Measurements from ENCODE around the gene ZNF775. TPM values are rescaled to one million over a fixed set of nuclear protein-coding genes. Genes with fewer than 3 reads are reported as not detected.
A peak's percentile ranks its signal among the peaks of the same experiment; 100 is the strongest.

Gene ZNF775
- total RNA-seq, 1 donor from 2014 or later = 13.3 TPM

DNA sequence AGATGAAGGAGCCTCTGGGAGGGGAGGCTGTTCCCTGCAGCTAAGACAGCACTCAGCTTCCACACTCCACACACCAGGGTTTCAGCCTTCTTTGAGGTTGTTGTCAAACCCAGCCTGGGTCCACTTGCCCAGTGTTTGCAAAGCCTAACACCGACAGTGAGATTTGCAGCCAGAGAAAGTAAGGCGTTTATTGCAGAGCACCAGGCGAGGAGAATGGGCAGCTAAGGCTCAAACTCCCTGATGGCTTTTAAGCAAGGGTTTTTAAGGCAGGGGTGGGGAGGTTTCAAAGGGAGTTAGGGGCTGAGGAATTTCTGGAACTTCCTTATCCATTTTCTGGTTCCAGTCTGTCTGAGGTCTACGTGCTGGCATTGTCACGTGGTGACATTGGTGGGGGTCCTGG, 4.7 kb upstream of the ZNF775 start:
- TF ChIP-seq, protein P1, sequence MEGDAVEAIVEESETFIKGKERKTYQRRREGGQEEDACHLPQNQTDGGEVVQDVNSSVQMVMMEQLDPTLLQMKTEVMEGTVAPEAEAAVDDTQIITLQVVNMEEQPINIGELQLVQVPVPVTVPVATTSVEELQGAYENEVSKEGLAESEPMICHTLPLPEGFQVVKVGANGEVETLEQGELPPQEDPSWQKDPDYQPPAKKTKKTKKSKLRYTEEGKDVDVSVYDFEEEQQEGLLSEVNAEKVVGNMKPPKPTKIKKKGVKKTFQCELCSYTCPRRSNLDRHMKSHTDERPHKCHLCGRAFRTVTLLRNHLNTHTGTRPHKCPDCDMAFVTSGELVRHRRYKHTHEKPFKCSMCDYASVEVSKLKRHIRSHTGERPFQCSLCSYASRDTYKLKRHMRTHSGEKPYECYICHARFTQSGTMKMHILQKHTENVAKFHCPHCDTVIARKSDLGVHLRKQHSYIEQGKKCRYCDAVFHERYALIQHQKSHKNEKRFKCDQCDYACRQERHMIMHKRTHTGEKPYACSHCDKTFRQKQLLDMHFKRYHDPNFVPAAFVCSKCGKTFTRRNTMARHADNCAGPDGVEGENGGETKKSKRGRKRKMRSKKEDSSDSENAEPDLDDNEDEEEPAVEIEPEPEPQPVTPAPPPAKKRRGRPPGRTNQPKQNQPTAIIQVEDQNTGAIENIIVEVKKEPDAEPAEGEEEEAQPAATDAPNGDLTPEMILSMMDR (IDR thresholded peaks at IDR 0.05; ENCODE audit: unreplicated experiment) = no peak
- Mint-ChIP-seq H3K27ac (peak overlapping the region; percentile 96), H3K4me1 (peaks cover 61% of the 10 kb centered on the region), H3K4me3 (no peak overlapping the region), H3K9me3 (no peaks in the 10 kb centered on the region), H3K36me3 (peaks cover 4% of the 10 kb centered on the region), H3K27me3 (ENCODE audit: low read depth) (no peaks in the 10 kb centered on the region)
- DNase-seq (ENCODE audit: low spot score in 2 of 2, unreplicated experiment in 2 of 2) = no peak

DNA sequence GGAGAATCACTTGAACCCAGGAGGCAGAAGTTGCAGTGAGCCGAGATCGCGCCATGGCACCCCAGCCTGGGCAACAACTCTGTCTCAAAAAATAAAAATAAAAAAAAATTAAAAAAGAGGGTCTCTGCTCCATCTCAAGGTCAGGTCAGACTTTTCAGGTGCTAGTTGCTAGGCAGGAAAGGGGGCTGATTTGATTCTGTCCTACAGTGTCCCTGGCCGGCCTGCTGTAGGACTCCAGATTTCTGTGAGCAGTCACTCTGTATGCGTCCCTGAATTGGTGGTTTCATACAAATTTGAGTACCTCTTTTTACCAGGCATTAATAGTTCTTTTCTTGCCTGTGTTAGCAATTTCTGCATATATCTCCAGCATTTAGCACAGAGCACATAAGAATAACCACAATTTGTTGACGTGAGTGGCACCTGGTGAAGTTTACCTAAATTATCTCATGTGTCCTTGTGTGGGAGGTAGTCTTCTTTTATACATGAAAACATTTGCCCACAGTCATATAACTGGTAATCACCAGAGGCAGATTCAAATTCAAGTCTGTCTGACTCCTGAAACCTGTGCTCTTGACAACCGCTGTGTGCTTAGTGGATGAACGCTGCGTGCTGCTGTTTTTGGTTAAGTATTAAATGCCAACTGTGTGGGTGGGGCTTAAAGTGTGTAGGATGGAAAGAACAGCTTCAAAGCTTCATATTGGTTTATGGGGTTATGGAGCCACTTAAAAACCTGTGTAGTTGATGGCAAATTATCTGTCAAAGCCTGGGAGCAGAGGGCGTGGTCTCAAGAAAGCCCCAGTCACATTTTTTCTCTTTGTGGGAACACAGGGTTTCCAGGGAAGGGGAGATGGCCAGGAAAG, 3.2 kb upstream of the ZNF775 start:
- TF ChIP-seq, protein P1 (IDR thresholded peaks at IDR 0.05; ENCODE audit: unreplicated experiment) = no peak
- Mint-ChIP-seq H3K27me3 (ENCODE audit: low read depth) (no peaks in the 10 kb centered on the region), H3K36me3 (peaks cover 4% of the 10 kb centered on the region), H3K9me3 (no peaks in the 10 kb centered on the region), H3K4me1 (peaks cover 61% of the 10 kb centered on the region), H3K4me3 (no peak overlapping the region), H3K27ac (peak overlapping the region; percentile 80)
- DNase-seq (ENCODE audit: low spot score in 2 of 2, unreplicated experiment in 2 of 2) = no peak

DNA sequence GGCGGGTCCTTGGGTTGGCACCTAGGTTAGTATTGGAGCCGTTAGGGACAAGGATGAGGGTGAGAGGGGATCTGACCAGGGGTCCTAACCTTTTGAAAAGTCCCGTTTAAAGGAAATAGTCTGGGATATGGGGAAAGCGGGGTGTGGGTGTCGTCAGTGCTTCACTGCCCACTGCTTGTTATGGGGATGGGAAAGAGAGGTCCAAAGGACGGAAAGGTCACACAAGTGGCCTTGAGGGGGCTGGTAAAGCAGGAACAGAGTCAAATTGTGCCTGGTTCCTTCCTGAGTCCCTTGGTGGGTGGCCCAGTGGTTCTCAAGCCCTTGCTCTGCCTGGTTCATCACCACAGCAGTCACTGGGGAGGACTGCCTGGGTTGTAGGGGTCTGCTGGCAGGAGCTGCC, 2.6 kb upstream of the ZNF775 start:
- no peaks in the 10 kb centered on the region for H3K27me3 Mint-ChIP-seq (ENCODE audit: low read depth)

DNA sequence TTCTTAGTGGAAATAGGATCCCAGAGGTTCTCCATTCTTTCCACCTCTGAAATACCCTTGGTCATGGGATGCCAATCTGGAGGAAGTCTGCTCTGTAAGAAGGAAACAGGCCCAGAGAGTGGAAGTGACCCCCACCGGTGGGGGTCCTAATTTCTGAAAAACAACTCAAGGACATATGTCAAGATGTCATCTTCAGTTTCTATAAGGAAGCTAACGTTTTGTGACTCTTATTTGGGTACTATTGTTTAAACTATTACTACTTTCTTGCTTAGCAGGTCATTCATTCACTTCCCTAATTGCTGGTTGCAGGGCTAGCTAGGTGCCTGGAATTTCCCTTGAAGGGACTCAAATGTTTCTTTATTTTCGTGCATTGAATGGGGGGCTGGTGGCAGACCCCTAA, 1.9 kb upstream of the ZNF775 start:
- no peak for DNase-seq (ENCODE audit: low spot score in 2 of 2, unreplicated experiment in 2 of 2)
- TF ChIP-seq, protein P1 (IDR thresholded peaks at IDR 0.05; ENCODE audit: unreplicated experiment) = no peak
- Mint-ChIP-seq H3K9me3 (no peaks in the 10 kb centered on the region), H3K36me3 (peaks cover 4% of the 10 kb centered on the region), H3K4me3 (no peak overlapping the region), H3K27ac (peak overlapping the region; percentile 92), H3K4me1 (peaks cover 70% of the 10 kb centered on the region), H3K27me3 (ENCODE audit: low read depth) (no peaks in the 10 kb centered on the region)

More for the DNA sequence above, 2.6 kb upstream of the ZNF775 start:
- H3K36me3 Mint-ChIP-seq = peaks cover 4% of the 10 kb centered on the region
- TF ChIP-seq, protein P1 (IDR thresholded peaks at IDR 0.05; ENCODE audit: unreplicated experiment) = no peak
- no peak for DNase-seq (ENCODE audit: low spot score in 2 of 2, unreplicated experiment in 2 of 2)
- H3K9me3 Mint-ChIP-seq = no peaks in the 10 kb centered on the region
- H3K27ac Mint-ChIP-seq = peak overlapping the region; percentile 80
- H3K4me1 Mint-ChIP-seq = peaks cover 65% of the 10 kb centered on the region
- no peak overlapping the region for H3K4me3 Mint-ChIP-seq

DNA sequence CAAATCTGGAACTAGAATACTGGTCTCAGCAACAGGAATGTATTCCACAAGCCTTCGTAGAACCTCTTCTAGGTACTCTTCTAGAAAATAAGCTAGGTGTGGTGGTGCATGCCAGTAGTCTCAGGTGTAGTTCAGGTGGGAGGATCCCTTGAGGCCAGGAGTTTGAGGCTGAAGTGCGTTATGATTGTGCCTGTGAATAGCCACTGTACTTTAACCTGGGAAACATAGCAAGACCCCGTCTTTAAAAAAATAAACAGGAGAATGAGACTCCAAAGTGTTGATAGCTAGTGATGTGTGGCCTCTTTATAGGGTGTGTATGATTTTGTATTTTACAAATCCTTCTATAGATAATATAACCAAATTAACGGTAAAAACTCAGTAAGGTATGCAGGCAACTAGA, 1.5 kb upstream of the ZNF775 start:
- DNase-seq (ENCODE audit: low spot score in 2 of 2, unreplicated experiment in 2 of 2) = no peak
- peak overlapping the region; percentile 31 for H3K4me3 Mint-ChIP-seq
- H3K27me3 Mint-ChIP-seq (ENCODE audit: low read depth) = no peaks in the 10 kb centered on the region
- TF ChIP-seq, protein P1 (IDR thresholded peaks at IDR 0.05; ENCODE audit: unreplicated experiment) = no peak
- peaks cover 4% of the 10 kb centered on the region for H3K36me3 Mint-ChIP-seq
- peak overlapping the region; percentile 92 for H3K27ac Mint-ChIP-seq
- H3K4me1 Mint-ChIP-seq = peaks cover 73% of the 10 kb centered on the region
- H3K9me3 Mint-ChIP-seq = no peaks in the 10 kb centered on the region

All from mesothelial cell of epicardium (in vitro differentiated cells).